Stimulated activated effector memory CD8-positive, alpha-beta T cell treated with anti-CD3 and anti-CD28 coated beads, Interleukin-12 subunit alpha, Interleukin-12 subunit beta, amount 100 ng/mL, for 72 hours (primary cell): ENCODE data around the gene RAB3GAP1.
"Not testable (repeated sequence)": the region's sequence is repeated elsewhere in the genome, so short reads cannot be mapped to it uniquely, and the experiment has no call there.

ENCODE experiments used
- ATAC-seq: fragments of 150-1000 bp; cut with Tn5 transposase; 2 replicates; pipeline ENCODE4 v1.10.0; 2021
- DNase-seq, 2 donors: peaks; one replicate each; pipeline ENCODE4 v3.0.0; 2021 to 2022; ENCODE audit warnings: low spot score in 2 of 2
- H3K27ac Mint-ChIP-seq: one replicate; pipeline ENCODE4 v1.8.0; 2022; ENCODE audit warnings: mild to moderate bottlenecking, mixed read lengths
- H3K36me3 Mint-ChIP-seq: one replicate; pipeline ENCODE4 v1.8.0; 2022; ENCODE audit warnings: mild to moderate bottlenecking, mixed read lengths
- H3K4me1 Mint-ChIP-seq: one replicate; pipeline ENCODE4 v1.8.0; 2022; ENCODE audit warnings: mixed read lengths
- H3K4me3 Mint-ChIP-seq: one replicate; pipeline ENCODE4 v1.8.0; 2022; ENCODE audit warnings: mild to moderate bottlenecking, mixed read lengths
- H3K9me3 Mint-ChIP-seq: one replicate; pipeline ENCODE4 v1.8.0; 2022; ENCODE audit warnings: mixed read lengths

RAB3GAP1 gene

GRCh38 chr2:135078417-135078816 lies 26.3 kb downstream of the RAB3GAP1 start:
- ATAC-seq (no peak), DNase-seq (no peak)
- Mint-ChIP-seq H3K4me1 (peaks cover 14% of the 10 kb centered on the region), H3K36me3 (no peaks in the 10 kb centered on the region), H3K9me3 (no peaks in the 10 kb centered on the region), H3K27ac (no peak overlapping the region), H3K4me3 (no peak overlapping the region)

GRCh38 chr2:135086222-135086621 lies 34.1 kb downstream of the RAB3GAP1 start:
- peak; percentile 86 for ATAC-seq
- no peak for DNase-seq
- peaks cover 24% of the 10 kb centered on the region for H3K4me1 Mint-ChIP-seq
- H3K4me3 Mint-ChIP-seq: no peak overlapping the region
- no peak overlapping the region for H3K27ac Mint-ChIP-seq
- H3K36me3 Mint-ChIP-seq: peaks cover 2% of the 10 kb centered on the region
- H3K9me3 Mint-ChIP-seq: peaks cover 4% of the 10 kb centered on the region

DNA sequence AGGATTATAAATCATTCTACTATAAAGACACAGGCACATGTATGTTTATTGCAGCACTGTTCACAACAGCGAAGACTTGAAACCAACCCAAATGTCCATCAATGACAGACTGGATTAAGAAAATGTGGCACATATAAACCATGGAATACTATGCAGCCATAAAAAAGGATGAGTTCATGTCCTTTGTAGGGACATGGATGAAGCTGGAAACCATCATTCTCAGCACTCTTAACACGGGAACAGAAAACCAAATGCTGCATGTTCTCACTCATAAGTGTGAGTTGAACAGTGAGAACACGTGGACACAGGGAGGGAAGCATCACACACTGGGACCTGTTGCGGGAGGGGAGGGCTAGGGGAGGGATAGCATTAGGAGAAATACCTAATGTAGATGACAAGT lies 37.5 kb downstream of the RAB3GAP1 start:
- not testable (repeated sequence) for H3K27ac Mint-ChIP-seq, H3K9me3 Mint-ChIP-seq, DNase-seq, ATAC-seq, H3K4me3 Mint-ChIP-seq
- peaks cover 24% of the 10 kb centered on the region for H3K4me1 Mint-ChIP-seq
- H3K36me3 Mint-ChIP-seq: peaks cover 12% of the 10 kb centered on the region

DNA sequence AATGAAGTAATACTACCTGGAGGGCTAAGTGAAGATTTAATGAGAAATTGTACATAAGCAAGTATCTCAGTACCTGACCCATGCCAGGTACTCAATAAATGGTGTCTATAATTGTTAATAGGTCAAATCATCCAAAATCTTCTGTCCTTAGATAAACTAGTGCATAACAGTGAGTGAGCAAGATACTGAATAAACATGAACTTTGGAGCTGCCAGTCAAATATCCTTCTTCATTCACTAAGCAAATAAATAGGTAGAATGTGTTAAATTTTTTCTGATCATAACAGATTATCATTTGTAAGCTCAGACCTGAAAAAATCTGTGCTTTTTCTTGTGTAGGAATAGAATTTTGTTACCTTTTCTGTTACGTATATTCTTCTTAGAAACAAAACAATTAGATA lies 39.6 kb downstream of the RAB3GAP1 start:
- Mint-ChIP-seq H3K4me3 (no peak overlapping the region), H3K9me3 (no peaks in the 10 kb centered on the region), H3K27ac (no peak overlapping the region), H3K36me3 (peaks cover 13% of the 10 kb centered on the region), H3K4me1 (peaks cover 6% of the 10 kb centered on the region)
- DNase-seq (no peak), ATAC-seq (no peak)

DNA sequence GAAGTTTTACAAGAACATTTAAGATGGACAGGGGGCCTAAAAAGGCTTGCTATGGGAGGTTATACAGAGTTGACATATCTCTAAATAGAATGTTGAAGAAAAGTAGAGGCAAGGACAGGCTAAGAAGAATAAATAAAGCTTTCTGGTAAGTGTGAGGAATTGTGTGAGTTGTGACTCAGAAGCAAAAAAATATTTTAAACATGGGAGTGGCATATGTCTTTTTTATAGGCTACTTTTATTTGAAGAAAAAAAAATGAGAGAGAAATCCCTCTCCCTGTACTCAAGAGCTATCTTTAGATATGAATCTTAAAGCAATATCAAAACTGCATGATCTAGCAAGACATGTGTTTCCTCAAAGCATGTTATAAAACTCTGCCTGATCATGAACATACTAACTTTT lies 41.1 kb downstream of the RAB3GAP1 start:
- Mint-ChIP-seq H3K36me3 (peaks cover 13% of the 10 kb centered on the region), H3K9me3 (no peaks in the 10 kb centered on the region), H3K27ac (no peak overlapping the region), H3K4me3 (no peak overlapping the region), H3K4me1 (no peaks in the 10 kb centered on the region)
- DNase-seq (no peak), ATAC-seq (no peak)

- no peaks in the 10 kb centered on the region for H3K4me1 Mint-ChIP-seq
- peaks cover 13% of the 10 kb centered on the region for H3K36me3 Mint-ChIP-seq
- no peak overlapping the region for H3K27ac Mint-ChIP-seq
- ATAC-seq (no peak), DNase-seq (no peak)
- no peak overlapping the region for H3K4me3 Mint-ChIP-seq
- no peaks in the 10 kb centered on the region for H3K9me3 Mint-ChIP-seq
Observed at GRCh38 chr2:135093670-135094330, 41.7 kb downstream of the RAB3GAP1 start.

GRCh38 chr2:135094508-135094907 lies 42.4 kb downstream of the RAB3GAP1 start:
- peaks cover 13% of the 10 kb centered on the region for H3K36me3 Mint-ChIP-seq
- H3K4me3 Mint-ChIP-seq: no peak overlapping the region
- H3K27ac Mint-ChIP-seq: no peak overlapping the region
- H3K9me3 Mint-ChIP-seq: no peaks in the 10 kb centered on the region
- no peaks in the 10 kb centered on the region for H3K4me1 Mint-ChIP-seq
- DNase-seq (no peak), ATAC-seq (no peak)

DNA sequence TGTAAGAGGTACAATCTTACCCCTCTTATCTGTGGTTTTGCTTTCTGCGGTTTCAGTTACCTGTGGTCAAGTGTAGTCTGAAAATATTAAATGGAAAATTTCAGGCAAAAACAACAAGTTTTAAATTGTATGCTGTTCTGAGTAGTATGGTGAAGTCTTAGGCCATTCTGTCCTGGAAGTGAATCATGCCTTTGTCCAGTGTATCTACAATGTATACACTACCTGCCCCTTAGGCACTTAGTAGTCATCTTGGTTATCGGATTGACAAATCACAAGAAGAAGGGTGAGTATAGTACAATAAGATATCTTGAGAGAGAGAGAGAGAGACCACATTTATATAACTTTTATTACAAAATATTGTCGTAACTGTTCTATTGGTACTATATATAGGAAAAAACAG lies 43.5 kb downstream of the RAB3GAP1 start:
- Mint-ChIP-seq H3K4me1 (no peaks in the 10 kb centered on the region), H3K27ac (no peak overlapping the region), H3K36me3 (peaks cover 13% of the 10 kb centered on the region), H3K9me3 (no peaks in the 10 kb centered on the region), H3K4me3 (no peak overlapping the region)
- ATAC-seq (no peak), DNase-seq (no peak)

- Mint-ChIP-seq H3K4me3 (no peak overlapping the region), H3K36me3 (peaks cover 8% of the 10 kb centered on the region), H3K4me1 (no peaks in the 10 kb centered on the region), H3K27ac (no peak overlapping the region), H3K9me3 (no peaks in the 10 kb centered on the region)
- DNase-seq (no peak), ATAC-seq (no peak)
Observed at GRCh38 chr2:135096665-135097446, 44.8 kb downstream of the RAB3GAP1 start.

- no peak for DNase-seq
- Mint-ChIP-seq H3K4me3 (no peak overlapping the region), H3K9me3 (no peaks in the 10 kb centered on the region), H3K4me1 (no peaks in the 10 kb centered on the region), H3K36me3 (peaks cover 8% of the 10 kb centered on the region), H3K27ac (no peak overlapping the region)
- ATAC-seq: no peak
Observed at GRCh38 chr2:135097532-135098231, 45.6 kb downstream of the RAB3GAP1 start.

DNA sequence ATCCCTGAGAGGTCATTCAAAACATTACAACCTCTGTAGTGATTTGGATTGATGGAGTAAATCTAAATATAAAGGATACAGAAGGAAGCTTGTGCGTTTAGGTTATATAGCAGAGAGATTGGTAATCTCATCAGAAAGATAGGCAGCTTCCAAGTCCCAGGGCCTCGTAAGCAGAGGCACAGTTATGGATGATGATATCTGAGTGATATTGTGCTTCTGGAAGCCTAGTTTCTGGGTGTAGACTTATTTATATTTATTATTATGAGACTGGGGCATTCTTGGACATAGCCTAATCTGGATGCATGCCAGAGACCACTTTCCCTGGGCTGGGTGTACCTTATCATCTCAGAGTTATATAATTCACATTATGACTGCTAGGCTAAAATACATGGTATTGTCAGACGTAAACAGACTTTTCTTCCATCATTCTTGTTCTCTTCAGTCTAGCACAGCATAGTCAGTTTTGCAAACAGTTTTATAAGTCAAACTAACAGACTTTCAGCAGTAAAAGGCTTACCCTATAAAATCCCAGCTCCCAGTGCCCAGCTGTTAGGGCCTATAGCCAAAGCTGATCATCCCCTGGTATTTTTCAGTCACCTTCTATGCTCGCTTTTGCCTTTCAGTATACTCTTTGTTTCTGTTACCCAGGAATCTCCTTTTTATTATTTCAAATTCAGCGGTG lies 47.9 kb downstream of the RAB3GAP1 start:
- H3K9me3 Mint-ChIP-seq: no peaks in the 10 kb centered on the region
- peak overlapping the region; percentile 65 for H3K27ac Mint-ChIP-seq
- peaks cover 15% of the 10 kb centered on the region for H3K36me3 Mint-ChIP-seq
- ATAC-seq (no peak), DNase-seq (no peak)
- no peaks in the 10 kb centered on the region for H3K4me1 Mint-ChIP-seq
- H3K4me3 Mint-ChIP-seq: no peak overlapping the region

GRCh38 chr2:135103843-135104242 lies 51.8 kb downstream of the RAB3GAP1 start:
- ATAC-seq: no peak
- Mint-ChIP-seq H3K36me3 (peaks cover 15% of the 10 kb centered on the region), H3K27ac (no peak overlapping the region), H3K4me1 (no peaks in the 10 kb centered on the region), H3K4me3 (no peak overlapping the region), H3K9me3 (peaks cover 3% of the 10 kb centered on the region)
- no peak for DNase-seq

DNA sequence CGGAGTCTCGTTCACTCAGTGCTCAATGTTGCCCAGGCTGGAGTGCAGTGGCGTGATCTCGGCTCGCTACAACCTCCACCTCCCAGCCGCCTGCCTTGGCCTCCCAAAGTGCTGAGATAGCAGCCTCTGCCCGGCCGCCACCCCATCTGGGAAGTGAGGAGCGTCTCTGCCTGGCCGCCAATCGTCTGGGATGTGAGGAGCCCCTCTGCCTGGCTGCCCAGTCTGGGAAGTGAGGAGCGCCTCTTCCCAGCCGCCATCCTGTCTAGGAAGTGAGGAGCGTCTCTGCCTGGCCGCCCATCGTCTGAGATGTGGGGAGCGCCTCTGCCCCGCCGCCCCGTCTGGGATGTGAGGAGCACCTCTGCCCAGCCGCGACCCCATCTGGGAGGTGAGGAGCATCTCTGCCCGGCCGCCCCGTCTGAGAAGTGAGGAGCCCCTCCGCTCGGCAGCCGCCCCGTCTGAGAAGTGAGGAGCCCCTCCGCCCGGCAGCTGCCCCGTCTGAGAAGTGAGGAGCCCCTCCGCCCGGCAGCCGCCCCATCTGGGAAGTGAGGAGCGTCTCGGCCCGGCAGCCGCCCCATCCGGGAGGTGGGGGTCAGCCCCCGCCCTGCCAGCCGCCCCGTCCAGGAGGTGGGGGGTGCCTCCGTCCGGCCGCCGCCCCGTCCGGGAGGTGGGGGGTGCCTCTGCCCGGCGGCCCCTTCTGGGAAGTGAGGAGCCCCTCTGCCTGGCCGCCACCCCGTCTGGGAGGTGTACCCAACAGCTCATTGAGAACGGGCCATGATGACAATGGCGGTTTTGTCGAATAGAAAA lies 53.6 kb downstream of the RAB3GAP1 start:
- H3K9me3 Mint-ChIP-seq, H3K27ac Mint-ChIP-seq, ATAC-seq, H3K4me1 Mint-ChIP-seq, DNase-seq, H3K4me3 Mint-ChIP-seq: not testable (repeated sequence)
- H3K36me3 Mint-ChIP-seq: peaks cover 15% of the 10 kb centered on the region

DNA sequence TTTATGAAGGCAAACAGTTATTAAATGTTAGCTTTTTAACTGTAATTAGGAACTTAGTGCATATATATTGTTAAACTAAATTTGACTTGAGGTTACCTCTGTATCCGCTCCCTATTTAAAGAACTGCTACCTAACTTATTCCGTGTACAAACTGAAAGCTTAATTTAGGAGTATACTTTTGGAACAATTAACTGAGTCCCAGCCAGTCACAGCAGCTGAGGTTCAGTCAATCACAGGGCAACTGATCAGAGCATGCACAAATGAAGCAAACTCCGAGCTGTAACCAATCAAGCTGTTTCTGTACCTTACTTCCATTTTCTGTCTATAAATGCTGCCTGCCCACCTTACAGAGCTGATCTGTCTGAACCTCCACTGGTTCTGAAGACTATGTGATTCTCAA lies 61.2 kb downstream of the RAB3GAP1 start:
- DNase-seq (no peak), ATAC-seq (no peak)
- Mint-ChIP-seq H3K9me3 (no peaks in the 10 kb centered on the region), H3K27ac (no peak overlapping the region), H3K4me3 (no peak overlapping the region), H3K4me1 (peaks cover 8% of the 10 kb centered on the region), H3K36me3 (peaks cover 33% of the 10 kb centered on the region)

GRCh38 chr2:135119582-135119981 lies 67.5 kb downstream of the RAB3GAP1 start:
- ATAC-seq: no peak
- DNase-seq: no peak
- Mint-ChIP-seq H3K4me1 (no peaks in the 10 kb centered on the region), H3K36me3 (peaks cover 29% of the 10 kb centered on the region), H3K9me3 (no peaks in the 10 kb centered on the region), H3K27ac (no peak overlapping the region), H3K4me3 (no peak overlapping the region)
